HG02678 (cell line): ENCODE measurements around the gene HPS1.

Experiments used
- ATAC-seq: cut with Tn5 transposase; IDR thresholded peaks from one replicate; pipeline ENCODE4 v1.9.1; 2021; ENCODE audit warnings: mild to moderate bottlenecking, moderate library complexity; ENCODE audit not compliant: unreplicated experiment

HPS1 gene

DNA sequence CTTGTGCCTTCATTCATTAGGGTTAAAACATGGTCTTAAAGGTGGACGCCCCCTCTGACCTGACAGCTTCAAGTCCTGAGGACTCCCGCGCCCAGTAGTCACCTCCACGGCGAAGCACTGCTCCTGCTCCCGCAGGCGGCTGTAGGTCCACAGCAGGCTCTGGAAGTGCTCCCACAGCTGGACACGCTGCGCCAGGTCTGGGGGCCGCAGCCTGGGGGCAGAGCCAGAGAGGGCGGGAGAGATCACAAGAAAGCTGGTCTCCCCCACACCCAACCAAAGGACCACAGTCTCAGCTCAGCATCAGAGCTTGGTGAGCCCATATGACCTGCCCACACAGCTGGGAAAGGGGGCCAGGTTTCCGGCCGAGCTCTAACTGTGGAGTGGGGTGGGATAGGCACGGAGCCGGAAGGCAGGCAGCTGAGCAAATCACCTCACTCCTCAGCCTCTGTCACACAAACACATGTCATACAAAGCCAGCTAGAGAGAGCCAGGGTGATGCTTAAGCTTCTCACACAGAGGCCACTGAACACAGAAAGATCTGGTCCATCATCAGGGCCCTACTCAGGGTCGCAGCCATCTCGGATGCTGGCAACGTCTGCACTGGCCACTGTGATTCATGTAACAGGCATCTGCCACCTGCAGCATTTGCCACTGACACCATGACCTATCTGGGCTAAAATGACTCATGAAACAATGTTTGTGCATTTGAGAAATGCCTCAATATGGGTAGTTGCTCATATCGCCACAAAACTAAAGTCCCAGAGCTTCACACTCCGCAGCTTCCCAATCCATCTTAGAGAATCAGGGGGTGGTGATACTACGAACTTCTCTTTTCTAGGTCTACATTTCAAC is 12.6 kb downstream of the HPS1 start:
- ATAC-seq: no peak

DNA sequence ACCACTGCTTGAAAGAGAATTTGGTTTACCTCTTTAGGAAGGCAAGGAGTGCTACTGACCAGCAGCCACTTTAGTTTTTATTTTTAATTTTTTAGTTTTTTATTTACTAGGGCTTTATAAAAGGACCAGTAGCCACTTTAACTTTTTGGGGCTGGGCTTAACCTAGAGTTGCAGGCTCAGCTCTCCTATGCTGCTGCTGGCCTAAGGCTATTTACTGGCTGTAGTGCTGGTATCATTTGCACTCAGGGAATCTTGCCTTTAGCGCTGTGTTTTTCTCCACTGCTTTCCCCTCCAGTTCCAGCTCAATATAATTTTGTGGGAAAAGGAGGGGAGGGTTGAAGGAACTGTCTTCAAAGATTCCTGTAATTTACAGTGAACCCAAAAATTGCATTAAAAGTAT is 13.4 kb downstream of the HPS1 start:
- ATAC-seq: no peak

DNA sequence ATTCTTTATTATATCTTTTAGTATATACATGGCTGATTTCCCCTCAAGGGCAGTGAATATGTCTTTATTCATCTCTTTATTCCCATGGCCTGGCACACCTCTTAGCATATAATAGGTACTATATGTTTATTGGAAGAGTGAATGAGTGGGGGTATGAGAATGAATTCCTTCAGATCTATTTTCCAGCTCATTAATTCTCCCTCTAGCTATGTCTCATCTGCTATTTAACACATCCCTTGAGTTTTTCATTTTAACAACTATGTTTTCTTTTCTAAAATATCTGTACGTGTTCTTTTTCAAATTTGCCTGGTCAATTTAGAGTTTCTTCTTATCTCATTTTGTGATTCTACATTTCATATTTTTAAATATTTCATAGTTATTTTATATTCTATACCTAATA is 14.4 kb downstream of the HPS1 start:
- ATAC-seq: no peak

DNA sequence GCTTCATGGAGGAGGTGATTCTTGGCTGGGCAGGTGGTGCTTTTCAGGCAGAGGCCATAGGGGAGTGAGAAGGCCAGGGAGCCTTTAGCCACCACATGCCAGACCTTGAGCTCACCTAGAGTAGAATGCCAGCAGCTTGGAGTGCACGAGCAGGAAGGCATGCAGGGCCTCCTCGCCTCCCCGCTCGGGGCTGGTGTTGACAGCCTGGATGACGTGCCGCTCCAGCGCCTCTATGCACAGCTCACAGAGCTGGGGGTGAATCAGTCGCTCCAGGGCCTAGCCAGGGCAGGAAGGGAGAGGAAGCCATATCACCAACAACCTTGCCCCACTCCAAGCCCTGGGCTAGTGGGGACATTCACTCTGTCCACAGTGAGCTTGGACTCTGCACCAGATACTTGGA is 15.7 kb downstream of the HPS1 start:
- ATAC-seq: no peak

DNA sequence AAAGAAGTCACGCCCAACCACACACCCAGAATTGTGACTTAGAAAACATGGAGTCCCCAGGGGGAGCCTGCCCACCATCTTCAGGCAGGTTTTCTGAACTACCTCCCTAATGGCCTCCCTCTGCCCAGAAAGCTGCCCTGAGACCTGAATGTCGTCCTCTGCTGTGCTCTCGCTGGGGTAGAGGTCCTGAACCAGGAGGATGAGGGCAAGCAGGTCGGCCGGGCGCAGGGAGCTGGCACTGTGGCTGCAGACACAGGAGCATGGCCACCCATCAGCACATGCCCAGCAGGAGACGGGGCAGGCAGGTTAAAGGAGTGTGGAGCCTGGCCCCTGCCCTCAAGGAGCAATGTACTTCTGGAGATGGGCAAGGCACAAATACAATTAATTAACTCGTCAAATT is 16.3 kb downstream of the HPS1 start:
- no peak for ATAC-seq

DNA sequence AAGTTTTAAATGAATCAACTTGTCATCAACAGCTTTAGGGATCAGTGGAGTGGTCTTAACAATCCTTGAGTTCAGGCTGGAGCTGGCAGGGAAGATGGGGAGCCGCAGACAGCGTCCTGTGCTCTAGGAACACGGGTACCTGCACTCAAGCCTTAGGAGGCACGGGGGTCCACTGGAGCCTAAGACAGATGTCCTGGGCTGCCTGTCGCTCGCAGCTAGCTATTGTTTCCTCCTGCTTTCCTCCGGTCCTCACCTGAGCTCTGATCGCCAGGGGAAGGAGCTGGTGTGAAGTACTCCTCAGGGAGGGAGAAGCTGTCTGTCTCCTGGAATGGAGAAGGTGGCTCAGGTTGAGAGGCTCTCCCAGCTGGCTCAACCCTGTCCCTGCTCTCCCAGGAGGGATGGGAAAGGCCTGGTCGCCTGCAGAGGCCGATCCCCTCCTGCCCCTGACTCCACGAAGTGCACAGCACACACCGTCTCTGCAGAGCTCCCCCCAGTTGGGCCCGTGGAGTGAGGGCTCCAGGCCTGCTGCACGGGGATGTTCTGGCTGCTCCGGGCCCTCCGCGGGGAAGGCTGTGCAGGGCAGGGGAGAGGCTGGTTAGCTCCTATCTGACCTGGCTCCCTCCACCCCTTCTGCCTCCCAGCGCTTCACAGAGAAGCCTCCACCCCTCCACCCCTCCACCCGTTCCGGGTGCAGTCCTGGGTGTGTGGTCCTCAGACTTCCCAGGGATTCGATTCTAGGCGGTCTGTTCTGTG is 17.2 kb downstream of the HPS1 start:
- no peak for ATAC-seq

DNA sequence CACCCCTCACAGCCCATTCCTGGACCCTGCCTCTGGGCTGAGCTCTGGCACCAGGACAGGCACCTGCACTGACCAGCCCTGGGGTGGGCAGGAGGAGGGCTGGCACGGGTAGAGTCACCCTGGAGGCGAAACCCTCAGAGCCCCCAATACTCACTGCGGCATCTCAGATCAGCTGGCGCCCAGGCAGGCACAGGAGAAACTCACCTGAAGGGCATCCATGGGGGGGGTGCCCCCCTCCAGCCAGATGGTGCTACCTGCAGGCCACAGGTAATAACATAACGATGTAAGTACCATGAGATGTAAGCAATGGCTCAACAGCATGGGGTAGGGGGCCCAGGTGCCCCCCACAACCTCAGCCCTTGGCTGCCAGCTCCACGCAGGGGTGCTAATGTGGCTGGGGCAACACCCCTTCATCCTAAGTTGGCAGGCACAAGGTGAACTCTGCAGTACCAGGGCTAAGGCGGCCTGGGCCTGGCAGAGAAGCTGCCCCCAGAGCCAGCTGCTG is 19.7 kb downstream of the HPS1 start:
- no peak for ATAC-seq

DNA sequence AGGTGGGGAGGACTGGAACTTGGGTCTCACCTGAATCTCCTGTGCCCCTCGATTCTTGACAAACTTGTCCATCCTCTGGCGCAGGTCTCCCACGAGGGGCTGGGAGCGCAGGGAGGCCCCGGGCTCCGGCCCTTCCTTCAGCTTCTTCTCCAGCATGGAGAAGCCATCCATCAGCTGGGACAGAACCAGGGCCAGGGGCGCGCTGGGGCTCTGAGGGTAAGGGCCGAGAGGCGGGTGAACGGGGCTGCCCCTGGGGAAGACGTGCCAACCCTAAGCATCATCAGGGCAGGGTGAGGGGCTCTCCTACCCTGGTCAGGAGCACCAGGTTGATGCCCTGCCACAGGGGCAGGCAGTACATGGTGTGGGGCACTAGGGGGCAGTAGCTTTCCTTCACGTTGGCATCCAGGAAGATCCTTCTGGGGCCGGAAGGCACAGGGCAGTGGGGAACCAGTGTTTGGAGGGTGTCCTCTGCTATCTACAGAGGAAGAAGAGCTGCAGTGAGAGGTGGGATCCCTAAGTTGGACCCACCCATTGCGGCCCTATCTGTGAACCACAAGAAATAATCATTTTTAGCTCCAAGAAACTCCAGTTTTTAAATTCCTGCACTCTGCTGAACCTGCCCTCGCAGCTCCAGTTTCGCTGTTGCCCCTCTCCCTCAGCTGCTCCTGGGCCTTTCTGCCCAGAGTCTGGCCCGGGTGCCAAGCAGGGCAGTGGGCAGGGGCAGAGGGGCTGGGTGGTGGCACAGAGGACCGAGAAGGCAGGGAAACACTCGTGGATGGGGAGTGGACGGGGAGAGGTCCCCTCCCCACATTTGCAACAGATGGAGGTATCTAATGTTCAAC is 21.0 kb downstream of the HPS1 start:
- peak; percentile 81 for ATAC-seq

DNA sequence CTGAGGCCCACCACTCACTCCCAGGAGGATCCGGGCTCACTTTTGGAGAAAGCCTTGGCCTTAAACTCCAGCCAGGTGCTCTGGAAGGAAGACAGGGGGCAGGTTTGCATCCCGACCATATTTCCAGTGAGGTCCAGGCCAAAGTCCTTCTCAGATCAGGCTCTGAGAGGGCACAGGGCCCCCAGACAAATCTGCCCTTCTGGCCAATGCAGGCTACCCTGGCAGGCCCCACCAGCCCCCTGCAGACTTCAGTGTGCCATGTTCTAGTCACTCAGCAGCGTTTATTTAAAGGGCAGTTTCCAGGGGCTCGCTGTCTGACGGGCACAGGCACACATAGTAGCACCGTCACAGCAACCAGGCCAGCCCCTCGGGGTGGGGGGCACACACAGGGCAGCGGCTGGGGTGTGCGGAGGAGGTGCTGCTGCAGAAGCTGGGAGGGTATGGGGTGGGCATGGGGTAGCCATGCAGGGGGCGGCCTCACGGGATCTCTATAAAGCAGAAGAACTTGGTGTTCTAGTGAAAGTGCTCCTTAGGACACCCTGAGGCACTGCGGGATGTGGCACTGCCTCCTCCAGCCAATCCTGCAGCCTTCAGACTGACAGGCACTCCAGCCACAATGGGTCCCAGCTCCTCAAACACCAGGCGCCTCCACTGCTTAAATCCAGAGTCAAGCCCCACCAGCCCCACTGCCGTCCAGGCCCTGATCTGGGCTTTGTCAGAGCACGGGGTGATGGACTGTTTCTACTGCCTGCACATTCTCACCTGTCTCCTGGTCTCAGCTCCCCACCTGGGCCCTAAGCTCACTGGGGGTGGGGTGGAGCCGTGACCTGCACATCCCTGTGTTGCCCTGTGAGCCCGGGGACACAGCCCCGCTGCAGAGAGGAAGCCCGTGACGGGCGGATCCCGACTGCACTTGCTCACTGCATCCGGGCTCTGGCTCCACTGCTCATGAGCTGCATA is 22.2 kb downstream of the HPS1 start:
- no peak for ATAC-seq

DNA sequence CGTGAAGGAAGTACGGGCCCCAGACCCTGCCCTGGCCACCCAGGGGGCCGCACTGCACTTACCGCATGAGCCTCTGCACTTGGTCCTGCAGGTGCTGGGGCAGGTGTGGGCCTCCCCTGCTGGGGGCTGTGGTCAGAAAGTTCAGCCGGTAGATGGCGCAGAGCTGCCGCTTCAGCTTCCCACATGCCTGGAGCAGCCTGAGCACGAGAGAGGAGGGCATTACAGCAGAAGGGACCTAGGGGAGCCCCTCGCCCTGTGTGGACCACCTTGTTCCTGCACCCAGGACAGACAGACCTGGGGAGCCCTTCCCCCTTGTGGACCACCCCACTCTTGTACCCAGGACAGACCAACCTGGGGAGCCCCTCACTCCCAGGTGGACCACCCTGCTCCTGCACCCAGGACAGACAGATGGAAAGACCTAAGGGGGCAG is 23.0 kb downstream of the HPS1 start:
- ATAC-seq: no peak

DNA sequence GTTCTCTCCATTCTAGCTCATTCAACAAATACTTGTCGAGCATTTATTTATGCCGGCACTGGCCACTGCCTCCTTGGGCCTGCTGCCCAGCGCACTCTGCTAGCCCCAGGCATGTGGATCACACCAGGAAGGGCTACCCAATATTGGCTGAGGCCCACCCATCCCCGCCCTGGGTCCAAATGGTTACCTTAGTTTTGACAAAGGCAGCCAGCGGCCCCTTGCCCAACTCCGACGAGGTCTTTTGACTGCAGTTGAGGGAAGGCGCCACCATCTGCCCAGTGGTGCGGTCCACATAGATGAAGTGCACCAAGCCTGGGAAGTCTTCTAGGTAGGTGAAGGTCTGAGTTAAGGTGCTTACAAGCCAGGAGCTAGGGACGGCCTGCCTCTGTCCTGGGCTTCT is 24.6 kb downstream of the HPS1 start:
- ATAC-seq: no peak

DNA sequence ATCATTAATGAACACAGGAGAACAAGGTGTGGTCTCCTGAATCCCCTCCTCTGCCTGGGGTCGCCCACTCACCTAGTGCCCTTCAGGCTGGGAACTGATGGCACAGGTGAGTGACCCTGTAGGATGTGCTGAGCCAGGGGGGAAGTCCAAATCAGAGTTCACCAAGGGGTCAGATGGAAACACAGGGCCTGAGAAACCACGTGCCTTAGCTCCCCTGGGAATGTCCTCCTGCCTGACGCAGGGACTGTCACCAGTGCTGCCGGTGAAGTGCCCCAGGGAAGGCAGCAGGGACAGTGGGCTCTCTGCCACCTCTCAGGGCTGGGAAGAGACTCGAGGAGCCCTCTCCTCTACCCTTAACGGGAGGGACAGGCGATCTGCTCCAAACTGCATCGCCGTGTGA is 25.9 kb downstream of the HPS1 start:
- ATAC-seq: no peak

DNA sequence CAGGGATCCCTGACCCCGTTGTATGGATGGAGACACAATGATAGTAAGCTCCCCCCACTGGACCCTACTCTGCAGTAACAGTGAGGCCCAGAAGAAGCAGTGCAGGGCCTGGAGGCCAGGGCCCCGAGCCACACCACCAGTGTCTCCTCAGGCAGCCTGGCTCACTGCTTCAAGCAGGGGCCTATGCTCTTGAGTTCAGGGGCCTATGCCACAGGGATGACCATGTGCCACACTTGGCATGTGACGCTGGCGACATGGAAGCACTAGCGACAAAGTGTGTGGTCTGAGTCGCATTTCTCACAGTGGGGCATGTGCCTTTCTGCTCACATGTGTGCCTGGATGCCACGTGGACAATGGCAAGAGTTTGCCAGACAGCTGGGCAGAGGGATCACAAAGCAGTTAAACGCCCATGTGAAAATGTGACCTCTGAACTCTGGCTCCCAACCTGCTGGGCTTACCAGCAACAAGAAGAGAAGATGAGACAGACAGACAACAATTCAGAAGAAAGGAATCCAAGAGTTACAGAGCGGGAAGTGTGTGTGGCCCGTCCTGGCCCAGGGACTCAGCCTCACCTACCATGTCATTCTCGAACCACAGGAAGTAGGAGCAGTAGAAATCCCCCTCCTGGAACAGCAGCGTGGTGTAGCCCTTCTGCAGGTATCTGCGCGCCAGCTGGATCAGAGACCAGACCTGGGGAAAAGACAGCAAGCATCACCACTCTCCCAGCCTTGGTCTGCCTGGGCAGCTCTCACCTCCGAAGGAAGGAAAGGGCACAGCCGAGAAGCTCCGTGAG is 27.1 kb downstream of the HPS1 start:
- no peak for ATAC-seq

DNA sequence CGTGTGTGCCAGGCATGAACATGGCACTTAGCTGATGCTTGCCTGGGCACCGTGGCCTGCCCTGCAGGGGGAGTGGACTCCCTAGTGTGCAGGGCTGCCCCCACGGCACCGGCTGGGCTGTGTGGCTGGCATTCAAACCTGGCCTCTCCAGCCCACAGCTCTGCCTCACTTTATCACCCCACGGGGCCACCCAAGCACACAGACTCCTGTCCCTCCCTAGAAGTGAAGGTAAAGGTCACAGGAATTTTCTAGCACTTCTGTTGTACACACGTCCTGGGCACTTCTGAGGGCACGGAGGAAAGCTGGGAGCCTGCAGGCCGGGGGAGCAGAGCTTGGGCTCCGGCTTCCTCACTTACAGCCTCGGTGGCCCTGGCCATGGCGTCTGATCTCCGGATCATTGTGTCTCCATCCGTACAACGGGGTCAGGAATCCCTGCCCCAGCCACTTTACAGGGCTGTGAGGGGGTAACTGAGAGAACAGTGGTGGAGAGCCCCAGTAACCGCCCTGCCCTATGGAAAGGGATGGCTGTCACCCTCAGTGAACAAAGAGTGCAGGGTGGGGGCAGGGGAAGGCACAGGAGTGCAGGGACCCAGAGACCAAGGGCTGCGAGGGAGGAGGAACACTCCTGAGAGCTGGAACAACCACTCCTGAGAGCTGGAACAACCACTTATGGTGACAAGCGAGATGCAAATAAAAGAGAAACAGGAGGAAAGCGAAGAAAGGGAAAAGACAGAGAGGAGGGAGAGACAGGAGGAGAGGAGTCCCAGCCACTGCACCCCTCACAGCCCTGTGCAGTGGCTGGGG is 27.9 kb downstream of the HPS1 start:
- no peak for ATAC-seq

DNA sequence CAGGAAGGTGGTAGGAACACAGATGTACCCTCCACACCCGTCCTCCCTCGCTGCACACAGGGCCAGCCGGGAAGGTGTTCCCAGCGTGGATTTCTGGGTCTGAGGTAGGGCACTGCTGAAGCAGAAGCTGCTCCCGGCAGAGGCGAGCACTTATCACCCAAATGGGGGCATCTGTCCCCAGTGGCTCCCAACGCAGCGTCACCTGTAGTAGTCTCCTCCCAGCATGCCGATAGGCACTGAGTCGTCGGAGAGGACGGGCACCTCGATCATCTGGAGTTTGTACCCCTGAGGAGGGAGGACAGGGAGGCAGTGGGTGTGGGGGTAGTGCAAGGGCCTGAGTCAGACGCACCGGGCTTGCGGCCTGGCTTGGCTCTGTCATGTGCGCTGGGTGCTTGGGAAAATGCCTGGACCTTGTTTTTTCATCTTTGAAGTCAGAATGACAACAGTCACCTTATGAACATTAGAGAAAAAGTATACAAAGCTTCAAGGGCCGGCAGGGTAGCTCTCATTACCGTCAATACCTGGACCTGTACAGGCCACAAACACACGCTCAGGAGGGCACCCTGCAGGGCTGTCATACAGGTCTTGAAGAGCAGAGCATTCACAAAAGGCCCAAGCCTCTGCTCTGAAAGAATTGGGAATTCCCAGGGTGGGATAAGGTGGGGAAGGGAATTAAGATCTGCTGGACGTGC is 28.6 kb downstream of the HPS1 start:
- ATAC-seq: no peak

DNA sequence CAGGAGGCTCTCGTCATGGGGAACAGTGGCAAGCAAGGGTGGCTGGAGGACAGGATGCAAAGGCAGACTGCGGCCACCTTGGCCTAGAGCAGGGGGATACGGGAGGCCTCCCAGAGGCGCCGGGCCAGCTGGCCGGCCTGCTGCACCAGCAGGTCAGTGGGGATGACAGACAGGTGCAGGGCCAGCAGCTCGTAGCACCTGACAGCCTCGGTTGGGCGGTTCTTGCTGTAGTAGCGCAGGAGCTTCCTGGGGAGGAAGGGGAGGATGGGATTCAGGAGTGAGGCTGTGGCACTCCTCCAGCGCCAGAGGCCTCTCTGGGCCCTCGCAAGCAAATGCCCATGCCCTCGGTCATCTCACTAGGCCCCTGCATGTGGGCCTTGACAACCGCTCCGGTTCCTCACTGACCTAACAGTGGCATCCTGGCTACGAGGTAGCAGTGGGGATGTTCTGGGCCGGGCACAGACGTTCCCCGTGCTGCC is 29.2 kb downstream of the HPS1 start:
- ATAC-seq: no peak

DNA sequence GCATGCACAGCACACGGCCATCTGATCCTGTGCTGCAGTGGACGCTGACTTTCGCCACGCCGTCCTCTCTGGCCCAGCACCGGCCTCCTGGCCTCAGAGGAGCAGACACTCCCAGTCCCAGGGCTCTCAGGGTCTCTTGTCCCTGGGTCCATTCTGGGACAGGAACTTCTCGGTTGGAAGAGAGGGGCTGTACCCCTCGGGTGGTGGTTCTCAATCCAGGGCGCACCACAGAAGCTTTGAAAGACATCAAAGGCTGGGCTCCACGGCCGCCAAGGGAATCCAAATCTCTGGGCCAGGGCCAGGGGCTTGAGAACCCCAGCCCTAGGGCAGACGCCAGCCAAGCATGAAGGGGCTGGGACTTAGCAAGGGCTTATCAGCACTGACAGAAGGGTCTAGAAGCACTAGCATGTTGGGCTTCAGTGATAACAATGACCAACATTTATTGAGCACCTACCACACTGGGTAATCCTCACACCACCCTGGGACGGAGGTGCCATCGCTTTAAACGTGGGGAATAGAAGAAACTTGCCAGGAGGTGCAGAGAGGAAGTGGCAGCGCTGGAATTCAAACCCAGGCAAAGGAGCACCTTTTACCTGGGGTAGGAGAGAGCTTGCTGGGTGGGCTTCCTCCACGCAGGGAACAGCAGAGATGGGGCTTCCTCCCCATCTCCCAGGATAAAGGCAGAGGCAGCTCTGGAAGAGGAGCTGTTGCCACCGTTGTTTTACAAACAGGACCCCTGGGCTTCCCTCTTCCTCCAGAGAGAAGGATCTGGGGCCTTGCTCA is 29.9 kb downstream of the HPS1 start:
- ATAC-seq: no peak
